ENCODE results near the gene STAC3. TPM values are rescaled to one million over a fixed set of nuclear protein-coding genes. Genes with fewer than 3 reads are reported as not detected.

The STAC3 gene
- total RNA-seq, 1 experiment from 2014 or later = not detected

DNA sequence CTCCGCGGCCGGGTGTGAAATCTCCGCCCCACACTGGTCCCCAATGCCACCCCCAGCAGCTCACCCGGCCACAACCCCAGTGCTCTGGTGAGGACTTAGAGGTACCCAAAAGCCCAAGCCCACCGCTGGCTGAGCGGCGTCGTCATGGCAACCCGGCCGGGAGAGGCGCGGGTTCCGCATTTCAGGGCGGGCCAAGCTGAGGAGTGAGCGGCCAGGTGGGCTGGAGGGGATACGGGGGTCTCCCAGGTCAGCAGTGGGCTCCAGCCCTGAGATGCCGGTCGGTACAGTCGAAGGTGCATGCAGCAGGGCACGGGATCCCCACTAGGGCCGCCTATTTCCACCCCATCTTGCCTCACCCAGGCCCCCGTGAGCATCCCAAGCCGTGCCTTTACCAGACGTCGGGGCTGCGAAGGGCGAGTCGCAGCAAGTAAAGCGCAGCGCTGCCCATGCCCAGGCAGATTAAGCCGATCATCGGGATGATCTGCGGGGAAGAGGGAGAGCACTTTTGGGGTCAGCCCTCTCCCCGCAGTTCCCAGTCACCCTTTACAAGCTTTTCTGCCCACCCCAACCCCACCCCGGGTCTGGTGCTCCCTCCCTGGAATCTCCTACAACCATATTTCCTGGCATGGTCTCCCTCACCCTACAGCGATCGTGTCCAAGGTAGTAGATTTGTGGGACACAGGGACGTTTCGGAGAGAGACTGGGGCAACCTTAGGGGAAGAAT lies 14.6 kb downstream of the STAC3 start:
- DNase-seq (ENCODE audit: low spot score) = no peak

DNA sequence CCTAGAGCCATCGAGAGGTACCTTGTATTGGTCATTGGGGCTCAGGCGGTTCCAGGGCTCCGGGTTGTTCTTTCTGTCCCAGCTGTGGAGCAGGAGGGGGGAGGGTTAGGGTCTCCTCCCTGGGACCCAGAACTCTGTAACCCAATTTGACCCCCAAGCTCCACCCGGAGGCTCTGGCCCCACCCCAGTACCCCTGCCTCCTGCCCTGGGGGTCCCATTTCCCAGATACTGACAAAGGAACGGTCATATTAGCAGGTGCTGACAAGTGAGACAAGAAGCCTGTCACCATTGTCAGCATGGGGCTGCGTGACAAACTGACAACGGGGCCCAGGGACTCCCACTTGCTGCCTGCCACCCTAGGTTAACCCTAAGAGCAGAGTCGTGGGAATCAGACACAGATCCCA lies 15.3 kb downstream of the STAC3 start:
- no peak for DNase-seq (ENCODE audit: low spot score)

- DNase-seq (ENCODE audit: low spot score) = peak; percentile 78
These were observed 15.8 kb downstream of the STAC3 start for GRCh38 chr12:57235017-57235727.

GRCh38 chr12:57234571-57235016 lies 16.4 kb downstream of the STAC3 start:
- DNase-seq (ENCODE audit: low spot score) = no peak

GRCh38 chr12:57234233-57234570 lies 16.8 kb downstream of the STAC3 start:
- DNase-seq (ENCODE audit: low spot score) = no peak

DNA sequence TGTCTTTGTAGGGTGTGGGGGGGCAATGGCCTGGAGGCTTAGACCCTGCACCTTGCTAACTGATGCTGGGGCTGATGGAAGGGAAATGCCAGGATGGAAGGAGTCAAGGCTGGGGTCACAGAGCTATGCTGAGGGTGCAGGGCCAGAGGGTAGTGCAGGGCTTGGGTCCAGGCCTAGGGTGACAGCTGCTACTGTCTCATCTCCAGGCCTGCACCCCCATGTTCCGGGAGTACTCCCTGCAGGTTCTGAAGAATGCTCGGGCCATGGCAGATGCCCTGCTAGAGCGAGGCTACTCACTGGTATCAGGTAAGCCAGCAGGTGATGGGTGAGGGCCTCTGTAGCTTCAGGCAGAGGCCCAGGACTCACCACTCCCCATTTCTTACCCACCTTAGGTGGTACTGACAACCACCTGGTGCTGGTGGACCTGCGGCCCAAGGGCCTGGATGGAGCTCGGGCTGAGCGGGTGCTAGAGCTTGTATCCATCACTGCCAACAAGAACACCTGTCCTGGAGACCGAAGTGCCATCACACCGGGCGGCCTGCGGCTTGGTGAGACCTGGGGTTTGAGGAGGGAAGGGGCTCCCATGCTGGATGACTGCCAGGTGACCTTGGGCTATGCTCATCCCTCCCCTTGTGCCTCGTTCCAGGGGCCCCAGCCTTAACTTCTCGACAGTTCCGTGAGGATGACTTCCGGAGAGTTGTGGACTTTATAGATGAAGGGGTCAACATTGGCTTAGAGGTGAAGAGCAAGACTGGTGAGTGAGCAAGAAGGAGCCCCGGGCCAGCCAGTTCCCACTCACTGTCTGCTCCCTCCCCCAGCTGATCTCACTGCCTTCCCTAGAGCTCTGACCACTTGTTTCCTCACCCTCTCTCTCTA lies 17.4 kb downstream of the STAC3 start:
- no peak for DNase-seq (ENCODE audit: low spot score)

- DNase-seq (ENCODE audit: low spot score) = no peak
These were observed 18.7 kb downstream of the STAC3 start for GRCh38 chr12:57232156-57232756.

- no peak for DNase-seq (ENCODE audit: low spot score)
These were observed 19.5 kb downstream of the STAC3 start for GRCh38 chr12:57231276-57232021.

DNA sequence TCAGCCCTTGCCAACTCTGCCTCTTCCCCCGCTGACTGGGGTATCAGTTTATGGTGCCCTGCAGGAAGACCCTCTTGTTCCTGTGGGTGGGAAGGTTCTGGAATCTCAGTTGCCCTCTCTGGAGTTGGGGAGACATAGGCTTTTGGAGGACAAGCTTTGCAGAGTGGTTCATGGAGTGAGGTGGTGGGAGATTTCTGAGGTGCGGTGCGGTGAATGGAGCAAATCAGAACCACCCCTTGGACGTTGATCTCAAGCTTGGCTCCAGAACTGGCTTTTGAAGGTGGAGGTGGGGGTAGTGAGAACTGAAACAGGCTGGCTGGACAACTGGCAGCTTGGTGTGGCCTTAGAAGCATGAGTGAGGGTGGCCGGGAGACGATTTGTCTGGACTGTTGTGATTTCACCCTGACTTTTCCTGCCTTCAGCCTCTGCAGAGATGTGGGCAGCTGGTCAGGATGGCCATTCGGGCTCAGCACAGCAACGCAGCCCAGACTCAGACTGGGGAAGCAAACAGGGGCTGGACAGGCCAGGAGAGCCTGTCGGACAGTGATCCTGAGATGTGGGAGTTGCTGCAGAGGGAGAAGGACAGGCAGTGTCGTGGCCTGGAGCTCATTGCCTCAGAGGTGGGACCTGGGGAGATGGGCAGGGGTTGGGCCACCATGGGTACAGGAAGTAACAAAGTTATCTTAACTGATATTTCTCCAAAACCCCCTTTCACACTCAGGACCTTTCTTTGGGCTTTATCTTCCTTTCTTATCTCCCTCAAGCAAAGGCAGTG lies 20.4 kb downstream of the STAC3 start:
- no peak for DNase-seq (ENCODE audit: low spot score)

DNA sequence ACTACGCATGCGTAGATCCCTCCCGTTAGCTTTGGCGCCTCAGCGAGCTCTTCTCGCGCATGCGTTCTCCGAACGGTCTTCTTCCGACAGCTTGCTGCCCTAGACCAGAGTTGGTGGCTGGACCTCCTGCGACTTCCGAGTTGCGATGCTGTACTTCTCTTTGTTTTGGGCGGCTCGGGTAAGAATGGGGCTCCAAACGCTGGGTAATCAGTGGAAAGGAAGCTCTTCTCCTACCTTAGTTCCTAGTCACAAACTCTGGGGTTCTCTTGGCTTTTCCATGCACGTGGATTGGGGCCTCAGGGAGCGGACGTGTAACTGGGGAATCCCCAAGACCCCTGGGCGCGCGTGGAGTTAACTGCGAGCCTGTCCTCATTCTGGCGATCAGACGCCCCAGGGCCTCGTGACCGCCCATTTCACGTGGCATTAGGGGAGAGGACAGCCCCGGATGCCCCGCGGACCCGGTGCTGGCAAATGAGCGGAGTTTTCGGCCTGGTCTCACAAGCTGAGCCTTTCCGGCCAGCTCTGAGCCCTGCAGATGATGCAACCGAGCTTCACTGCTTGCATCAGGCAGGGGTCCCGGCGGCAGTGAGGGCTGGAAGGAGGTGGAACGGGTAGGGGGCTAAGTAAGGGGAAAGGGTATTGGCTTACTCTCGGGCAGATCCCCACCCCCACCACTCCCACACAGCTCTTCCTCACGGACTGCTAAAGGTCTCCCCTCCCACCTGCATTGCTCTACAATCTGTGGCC lies 21.2 kb downstream of the STAC3 start, which contains the start of gene SHMT2:
SHMT2 (plus strand) TSS at position 78 of the 747 bp plus-strand sequence; CDS start at position 146, 68 bp downstream.
- DNase-seq (ENCODE audit: low spot score) = peak; percentile 96

GRCh38 chr12:57229046-57229633 lies 21.8 kb downstream of the STAC3 start:
- no peak for DNase-seq (ENCODE audit: low spot score)

DNA sequence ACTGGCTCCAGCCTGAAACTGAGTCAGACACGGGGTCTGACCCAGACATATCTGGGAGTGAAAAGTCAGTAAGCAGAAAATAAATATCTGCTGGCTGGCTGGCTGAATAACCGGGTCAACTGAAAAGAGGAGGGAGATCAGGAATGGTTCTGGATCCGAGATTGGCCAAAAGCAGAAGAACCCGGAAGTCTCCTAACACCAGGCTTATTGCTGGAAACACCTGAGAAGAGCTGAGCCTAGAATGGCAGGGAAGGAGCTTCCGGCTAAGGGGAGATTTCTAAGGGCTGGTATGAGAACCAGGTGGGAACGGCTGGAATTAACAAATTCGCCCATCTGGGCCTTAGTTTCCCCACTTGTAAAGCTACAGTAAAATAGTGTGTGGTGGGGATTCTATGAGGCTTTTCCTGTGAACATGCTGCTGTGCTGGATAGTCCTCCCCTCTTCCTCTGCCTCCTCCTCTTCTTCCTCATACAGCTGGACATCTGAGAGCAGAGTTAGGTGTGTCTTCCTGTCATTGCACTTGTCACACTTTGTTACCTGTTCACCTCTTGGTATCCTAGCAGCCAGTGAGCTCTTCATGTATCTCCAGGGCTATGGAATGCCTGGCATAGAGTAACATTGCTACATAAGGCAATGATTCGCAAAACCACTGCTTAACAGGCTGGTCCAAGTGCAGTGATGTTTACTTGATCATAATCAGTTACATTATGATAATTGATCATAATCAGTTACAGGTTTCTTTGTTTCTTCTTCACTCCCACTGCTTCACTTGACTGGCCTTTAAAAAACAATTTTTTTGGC lies 23.5 kb downstream of the STAC3 start:
- DNase-seq (ENCODE audit: low spot score) = no peak

DNA sequence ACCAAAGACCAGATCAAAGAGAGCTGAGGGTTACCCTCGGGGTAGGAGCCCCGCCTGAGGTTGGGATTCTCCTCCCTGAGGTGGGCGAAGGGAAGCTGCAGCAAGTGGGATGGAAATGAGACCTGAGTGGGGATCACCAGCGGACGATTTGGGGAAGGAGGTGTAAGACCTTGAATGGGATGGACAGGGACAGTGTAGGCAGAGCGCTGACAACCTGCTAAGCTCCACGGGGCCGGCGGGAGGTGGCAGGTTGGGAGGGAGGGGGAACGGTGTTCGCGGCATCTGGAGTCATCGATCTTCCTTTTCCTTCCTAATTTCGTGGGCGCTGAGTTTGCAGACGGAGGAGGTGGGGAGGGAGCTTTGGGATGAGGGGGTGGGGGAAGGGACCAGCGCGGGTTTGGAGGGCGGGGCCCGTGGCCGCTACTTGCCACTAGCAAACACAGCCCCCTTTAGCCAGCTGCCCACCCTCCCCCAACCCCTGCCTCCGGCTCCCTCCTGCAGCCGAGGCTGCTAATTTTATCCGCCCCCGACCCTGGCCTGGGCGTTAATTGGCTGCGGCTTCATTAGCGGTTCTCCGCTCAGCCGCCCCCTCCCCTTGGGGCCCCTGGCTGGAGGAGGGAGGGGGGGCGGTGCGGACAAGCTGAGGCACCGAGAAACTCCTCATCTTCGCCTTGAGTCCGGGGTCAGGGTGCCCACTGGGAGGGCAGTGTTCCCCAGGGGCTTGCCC lies 24.2 kb downstream of the STAC3 start:
- DNase-seq (ENCODE audit: low spot score) = no peak

- no peak for DNase-seq (ENCODE audit: low spot score)
These were observed 25.2 kb downstream of the STAC3 start for GRCh38 chr12:57225680-57226210.

DNA sequence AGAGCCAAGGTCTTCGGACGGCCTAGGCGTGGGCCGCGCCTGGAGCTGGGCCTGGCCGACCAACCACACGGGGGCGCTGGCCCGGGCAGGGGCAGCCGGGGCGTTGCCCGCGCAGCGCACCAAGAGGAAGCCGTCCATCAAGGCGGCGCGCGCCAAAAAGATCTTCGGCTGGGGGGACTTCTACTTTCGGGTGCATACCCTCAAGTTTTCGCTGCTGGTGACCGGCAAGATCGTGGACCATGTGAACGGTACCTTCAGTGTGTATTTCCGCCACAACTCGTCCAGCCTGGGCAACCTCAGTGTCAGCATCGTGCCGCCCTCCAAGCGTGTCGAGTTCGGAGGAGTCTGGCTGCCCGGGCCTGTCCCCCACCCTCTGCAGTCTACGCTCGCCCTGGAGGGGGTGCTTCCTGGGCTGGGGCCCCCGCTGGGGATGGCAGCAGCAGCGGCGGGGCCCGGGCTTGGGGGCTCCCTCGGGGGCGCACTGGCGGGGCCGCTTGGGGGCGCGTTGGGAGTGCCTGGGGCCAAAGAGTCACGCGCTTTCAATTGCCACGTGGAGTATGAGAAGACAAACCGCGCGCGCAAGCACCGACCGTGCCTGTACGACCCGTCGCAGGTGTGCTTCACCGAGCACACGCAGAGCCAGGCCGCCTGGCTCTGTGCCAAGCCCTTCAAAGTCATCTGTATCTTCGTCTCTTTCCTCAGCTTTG lies 25.9 kb downstream of the STAC3 start:
- DNase-seq (ENCODE audit: low spot score) = no peak

- no peak for DNase-seq (ENCODE audit: low spot score)
These were observed 26.6 kb downstream of the STAC3 start for GRCh38 chr12:57224278-57224972.
